ENCODE data around the gene BMERB1.

BMERB1 gene

GRCh38 chr16:15511759-15512487 lies 77.5 kb downstream of the BMERB1 start:
- TF ChIP-seq ZNF274 (IDR thresholded peaks at IDR 0.05; ENCODE audit: low read depth, low read length) = no peak
- H3K4me3 ChIP-seq (ENCODE audit: low read length) = no peak overlapping the region

DNA sequence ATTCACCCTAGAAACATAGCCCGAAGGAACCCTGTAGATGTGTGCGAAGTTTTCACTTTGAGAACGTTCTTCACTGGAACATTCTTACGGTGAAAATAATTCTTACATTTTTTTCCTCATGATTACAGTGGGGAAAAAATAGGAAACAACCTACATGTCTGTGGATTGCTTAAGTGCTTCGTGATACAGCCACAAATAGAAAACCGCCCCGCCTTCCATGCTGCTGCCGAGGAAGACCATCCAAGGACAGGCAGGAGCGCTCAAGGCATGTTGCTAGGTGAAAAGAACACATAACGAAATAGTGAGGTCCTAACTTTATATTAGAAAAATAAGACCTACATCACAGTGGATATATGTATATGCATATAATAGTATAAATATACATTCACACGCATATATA lies 78.8 kb downstream of the BMERB1 start:
- no peak overlapping the region for H3K4me3 ChIP-seq (ENCODE audit: low read length)
- TF ChIP-seq ZNF274 (IDR thresholded peaks at IDR 0.05; ENCODE audit: low read depth, low read length) = no peak

DNA sequence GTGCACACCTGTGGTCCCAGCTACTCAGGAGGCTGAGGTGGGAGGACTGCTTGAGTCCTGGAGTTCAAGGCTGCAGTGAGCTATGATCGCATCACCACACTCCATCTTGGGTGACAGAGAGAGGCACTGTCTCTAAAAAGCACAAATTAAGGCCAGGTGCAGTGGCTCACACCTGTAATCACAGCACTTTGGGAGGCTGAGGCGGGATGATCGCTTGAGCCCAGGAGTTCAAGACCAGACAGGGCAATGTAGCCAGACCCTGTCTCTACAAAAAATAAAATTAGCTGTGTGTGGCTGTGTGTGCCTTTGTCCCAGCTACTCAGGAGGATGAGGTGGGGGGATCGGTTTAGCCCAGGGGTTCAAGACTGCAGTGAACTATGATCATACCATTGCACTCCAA lies 81.6 kb downstream of the BMERB1 start:
- no peak overlapping the region for H3K4me3 ChIP-seq (ENCODE audit: low read length)
- TF ChIP-seq ZNF274 (IDR thresholded peaks at IDR 0.05; ENCODE audit: low read depth, low read length) = no peak

DNA sequence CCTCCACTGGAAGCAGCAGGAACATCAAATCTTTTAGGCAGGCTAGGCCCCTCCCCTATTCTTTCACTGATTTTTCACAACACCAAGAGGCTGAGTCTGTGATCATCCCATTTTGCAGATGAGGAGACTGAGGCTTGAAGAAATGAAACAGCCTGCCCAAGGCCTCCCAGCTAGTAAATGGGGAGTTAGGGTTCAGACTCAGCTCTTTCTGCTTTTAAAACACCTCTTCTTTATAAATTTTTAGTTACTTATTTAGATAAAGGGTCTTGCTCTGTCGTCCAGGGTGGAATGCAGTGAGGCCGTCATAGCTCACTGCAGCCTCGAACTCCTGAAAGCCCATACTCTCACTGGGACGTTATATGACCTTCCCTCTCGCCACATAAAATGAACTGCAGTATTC lies 82.2 kb downstream of the BMERB1 start:
- H3K4me3 ChIP-seq (ENCODE audit: low read length) = no peak overlapping the region

DNA sequence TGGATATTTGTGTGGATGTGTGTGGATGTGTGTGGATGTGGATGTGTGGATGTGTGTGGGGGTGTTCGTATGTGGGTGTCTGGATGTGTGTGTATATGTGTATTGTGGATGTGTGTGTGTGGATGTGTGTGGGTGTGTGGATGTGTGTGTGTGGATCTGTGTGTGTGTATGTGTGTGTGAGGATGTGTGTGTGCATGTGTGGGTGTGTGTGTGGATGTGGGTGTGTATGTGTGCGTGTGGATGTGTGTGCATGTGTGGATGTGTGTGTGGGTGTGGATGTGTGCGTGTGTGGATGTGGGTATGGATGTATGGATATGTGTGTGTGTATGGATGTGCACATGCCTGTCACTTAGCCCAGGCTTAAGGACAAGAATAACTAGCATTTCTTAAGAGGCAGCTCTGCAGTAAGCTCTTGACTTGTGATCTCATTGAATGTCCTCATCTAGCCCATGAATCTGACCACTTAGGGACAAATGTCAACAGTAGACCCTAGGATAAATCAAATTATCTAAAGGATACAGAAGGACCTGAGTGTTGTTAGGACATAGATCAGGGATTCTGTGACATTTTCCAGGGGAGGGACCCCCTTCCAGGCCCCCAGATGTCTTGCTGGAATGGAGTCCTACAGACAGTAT lies 83.5 kb downstream of the BMERB1 start:
- H3K4me3 ChIP-seq (ENCODE audit: low read length) = no peak overlapping the region
- no peak for TF ChIP-seq ZNF274 (IDR thresholded peaks at IDR 0.05; ENCODE audit: low read depth, low read length)

More for the DNA sequence above, 82.2 kb downstream of the BMERB1 start:
- TF ChIP-seq ZNF274 (IDR thresholded peaks at IDR 0.05; ENCODE audit: low read depth, low read length) = no peak

DNA sequence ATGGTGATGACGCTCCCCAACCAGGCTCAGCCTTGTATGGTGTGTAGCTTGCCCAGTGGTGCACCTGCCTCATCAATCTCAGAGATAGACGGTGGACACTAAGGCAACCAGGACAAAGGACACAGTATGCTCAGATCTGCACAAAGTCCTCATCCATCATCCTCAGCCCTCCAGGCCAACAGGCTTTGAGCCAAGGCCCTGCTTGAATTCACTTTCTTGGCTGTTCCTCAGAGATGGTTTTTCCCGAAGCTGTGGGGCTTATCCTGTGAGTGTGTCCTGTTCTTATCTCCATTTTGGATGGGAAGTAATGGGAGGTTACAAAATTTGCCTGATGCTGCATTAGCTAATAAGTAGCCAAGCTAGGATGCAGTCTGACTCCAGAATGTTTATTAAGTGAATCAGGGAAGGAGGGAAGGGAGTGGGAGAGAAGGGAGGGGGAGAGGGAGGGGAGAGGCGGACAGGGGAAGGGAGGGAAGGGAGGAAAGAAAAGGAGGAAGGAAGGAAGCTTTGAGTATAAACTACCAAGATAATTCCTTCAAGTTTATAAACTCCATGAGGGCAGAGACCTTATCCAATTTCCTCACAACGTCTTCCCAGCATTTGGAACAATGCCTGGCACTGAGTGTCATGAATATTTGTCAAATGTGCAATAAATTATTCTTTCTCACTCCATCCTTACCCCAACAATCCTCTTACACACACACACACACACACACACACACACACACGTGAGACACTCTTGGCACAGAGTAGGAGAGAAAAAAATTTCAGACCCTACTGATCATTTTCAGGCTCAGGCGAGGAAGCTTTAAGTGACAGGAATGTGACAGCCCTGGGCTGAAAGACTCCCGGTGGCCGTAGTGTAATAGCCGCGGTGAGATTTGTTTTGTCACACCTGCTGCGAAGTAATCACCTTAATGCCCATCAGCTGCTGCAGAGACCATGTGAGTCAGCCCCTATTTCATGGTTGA lies 84.3 kb downstream of the BMERB1 start:
- TF ChIP-seq ZNF274 (IDR thresholded peaks at IDR 0.05; ENCODE audit: low read depth, low read length) = no peak
- no peak overlapping the region for H3K4me3 ChIP-seq (ENCODE audit: low read length)

DNA sequence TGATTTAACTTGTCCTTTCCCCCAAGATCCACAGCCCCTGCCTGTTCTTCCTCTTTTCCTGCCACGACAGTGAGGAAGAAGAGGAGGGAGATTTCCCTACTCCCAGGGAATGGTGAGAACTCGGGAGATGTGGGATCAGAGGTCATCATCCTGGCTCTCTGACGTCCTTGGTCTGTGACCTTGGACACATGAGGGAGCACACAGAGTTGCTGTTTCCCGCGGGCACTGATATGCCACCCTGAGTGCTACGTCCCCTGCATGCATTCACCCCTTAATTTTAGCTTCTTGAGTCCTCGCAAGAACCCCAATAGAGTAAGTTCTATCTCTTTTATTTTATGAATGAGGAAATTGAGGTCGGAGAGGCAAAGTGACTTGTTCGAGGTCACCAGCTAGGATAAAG lies 85.4 kb downstream of the BMERB1 start:
- no peak overlapping the region for H3K4me3 ChIP-seq (ENCODE audit: low read length)
- TF ChIP-seq ZNF274 (IDR thresholded peaks at IDR 0.05; ENCODE audit: low read depth, low read length) = no peak

GRCh38 chr16:15521390-15521757 lies 87.0 kb downstream of the BMERB1 start:
- no peak for TF ChIP-seq ZNF274 (IDR thresholded peaks at IDR 0.05; ENCODE audit: low read depth, low read length)
- no peak overlapping the region for H3K4me3 ChIP-seq (ENCODE audit: low read length)

- no peak overlapping the region for H3K4me3 ChIP-seq (ENCODE audit: low read length)
- TF ChIP-seq ZNF274 (IDR thresholded peaks at IDR 0.05; ENCODE audit: low read depth, low read length) = no peak
These were observed 87.5 kb downstream of the BMERB1 start for GRCh38 chr16:15521758-15522509.

DNA sequence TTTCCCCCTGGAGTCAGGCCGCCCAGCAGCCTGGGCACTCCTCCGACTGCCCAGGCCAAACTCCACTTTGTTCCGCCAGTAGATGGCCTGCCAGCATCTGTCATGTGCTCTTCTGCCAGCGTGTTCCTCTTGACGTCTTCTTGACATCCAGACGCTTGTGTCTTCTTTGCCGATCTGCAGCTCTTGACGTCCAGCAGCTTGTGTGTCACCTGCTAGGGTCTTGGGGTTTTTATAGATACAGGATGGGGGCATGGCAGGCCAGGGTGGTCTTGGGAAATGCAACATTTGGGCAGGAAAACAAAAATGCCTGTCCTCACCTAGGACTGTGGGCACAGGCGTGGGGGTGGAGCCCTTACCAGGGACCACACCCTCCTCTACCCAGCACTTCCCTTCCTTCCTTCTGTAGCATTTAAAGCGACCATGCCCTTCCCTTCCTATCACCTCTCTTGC lies 88.7 kb downstream of the BMERB1 start:
- TF ChIP-seq ZNF274 (IDR thresholded peaks at IDR 0.05; ENCODE audit: low read depth, low read length) = no peak
- no peak overlapping the region for H3K4me3 ChIP-seq (ENCODE audit: low read length)

DNA sequence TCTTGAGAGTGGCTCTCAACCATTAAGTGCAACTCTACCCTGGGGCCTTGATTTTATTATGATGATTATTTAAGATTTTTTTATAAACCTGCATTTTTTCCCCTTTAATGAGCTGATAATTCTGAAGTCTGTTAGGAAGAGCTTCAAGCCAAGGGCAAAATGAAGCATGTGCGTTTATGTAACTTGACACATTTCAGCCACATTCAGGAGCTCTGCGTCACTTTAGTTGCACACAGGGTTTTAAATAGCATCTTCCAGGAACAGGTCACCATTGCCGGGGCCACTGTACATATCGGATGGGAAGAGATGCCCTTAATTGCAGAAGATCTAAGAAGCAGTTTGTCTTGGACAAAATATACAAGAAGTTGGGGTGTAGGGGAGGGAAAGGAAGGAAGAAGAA lies 89.6 kb downstream of the BMERB1 start:
- H3K4me3 ChIP-seq (ENCODE audit: low read length) = no peak overlapping the region
- no peak for TF ChIP-seq ZNF274 (IDR thresholded peaks at IDR 0.05; ENCODE audit: low read depth, low read length)

- TF ChIP-seq ZNF274 (IDR thresholded peaks at IDR 0.05; ENCODE audit: low read depth, low read length) = no peak
- H3K4me3 ChIP-seq (ENCODE audit: low read length) = no peak overlapping the region
These were observed 90.6 kb downstream of the BMERB1 start for GRCh38 chr16:15524966-15525365.

GRCh38 chr16:15526097-15526496 lies 91.7 kb downstream of the BMERB1 start:
- no peak overlapping the region for H3K4me3 ChIP-seq (ENCODE audit: low read length)
- no peak for TF ChIP-seq ZNF274 (IDR thresholded peaks at IDR 0.05; ENCODE audit: low read depth, low read length)

DNA sequence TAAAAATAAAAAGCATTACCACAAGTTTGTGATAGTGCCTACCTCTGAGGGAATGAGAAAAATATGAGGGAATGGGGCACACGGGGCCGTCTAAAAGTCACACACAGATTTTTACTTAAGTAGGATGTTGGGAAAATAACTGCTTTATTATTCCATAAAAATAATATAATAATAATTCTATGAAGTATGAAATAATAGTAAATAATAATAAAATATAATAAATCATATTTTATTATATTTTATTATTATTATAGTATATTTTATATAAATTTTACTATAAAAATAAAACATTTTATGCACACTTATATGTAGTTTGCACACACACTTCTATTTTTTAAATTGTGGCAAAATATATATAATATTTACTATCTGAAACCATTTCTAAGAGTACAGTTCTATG lies 92.3 kb downstream of the BMERB1 start:
- TF ChIP-seq ZNF274 (IDR thresholded peaks at IDR 0.05; ENCODE audit: low read depth, low read length) = no peak
- no peak overlapping the region for H3K4me3 ChIP-seq (ENCODE audit: low read length)
